HG02678 (cell line): ENCODE measurements around the gene INHA.

Experiments used
- ATAC-seq: cut with Tn5 transposase; IDR thresholded peaks from one replicate; pipeline ENCODE4 v1.9.1; 2021; ENCODE audit warnings: mild to moderate bottlenecking, moderate library complexity; ENCODE audit not compliant: unreplicated experiment

The INHA gene

GRCh38 chr2:219539926-219540678 lies 32.0 kb upstream of the INHA start:
- ATAC-seq: no peak

- ATAC-seq: no peak
Measured at GRCh38 chr2:219540784-219541504, 31.2 kb upstream of the INHA start.

GRCh38 chr2:219541611-219542180 lies 30.4 kb upstream of the INHA start:
- ATAC-seq: peak; percentile 46

GRCh38 chr2:219542931-219543595 lies 29.0 kb upstream of the INHA start:
- ATAC-seq: peak; percentile 37

GRCh38 chr2:219543596-219544358 lies 28.3 kb upstream of the INHA start, which contains the start of the genes CHPF and TMEM198:
TSS of gene CHPF (minus strand) at chr2:219543809. CDS start at chr2:219543538, 271 bp downstream.
TSS of gene TMEM198 (plus strand) at chr2:219544028. CDS start at chr2:219544728, 700 bp downstream.
- ATAC-seq: peak; percentile 75

- ATAC-seq: no peak
Measured at GRCh38 chr2:219544567-219544966, 27.5 kb upstream of the INHA start.

GRCh38 chr2:219545295-219545942 lies 26.7 kb upstream of the INHA start:
- no peak for ATAC-seq

- no peak for ATAC-seq
Measured at GRCh38 chr2:219545943-219546352, 26.2 kb upstream of the INHA start.

- no peak for ATAC-seq
Measured at GRCh38 chr2:219547621-219548020, 24.5 kb upstream of the INHA start.

- no peak for ATAC-seq
Measured at GRCh38 chr2:219548990-219549389, 23.1 kb upstream of the INHA start.

GRCh38 chr2:219549619-219550018 lies 22.5 kb upstream of the INHA start:
- ATAC-seq: no peak

- ATAC-seq: peak; percentile 17
Measured at GRCh38 chr2:219551441-219552381, 20.4 kb upstream of the INHA start.

- ATAC-seq: peak; percentile 91
Measured at GRCh38 chr2:219552382-219553167, 19.5 kb upstream of the INHA start.

- ATAC-seq: no peak
Measured at GRCh38 chr2:219553168-219553417, 19.0 kb upstream of the INHA start.

GRCh38 chr2:219553463-219553963 lies 18.6 kb upstream of the INHA start:
- no peak for ATAC-seq

- ATAC-seq: no peak
Measured at GRCh38 chr2:219554350-219554749, 17.8 kb upstream of the INHA start.

GRCh38 chr2:219555956-219556355 lies 16.2 kb upstream of the INHA start:
- ATAC-seq: no peak

GRCh38 chr2:219556413-219556812 lies 15.7 kb upstream of the INHA start:
- ATAC-seq: no peak
